Measurements from ENCODE around the gene TMEM86B. TPM values are rescaled to one million over a fixed set of nuclear protein-coding genes. Genes with fewer than 3 reads are reported as not detected.
A peak's percentile ranks its signal among the peaks of the same experiment; 100 is the strongest.

TMEM86B gene
- polyA plus RNA-seq, 4 donors, result 22.8 to 255 (median 72.6) TPM

DNA sequence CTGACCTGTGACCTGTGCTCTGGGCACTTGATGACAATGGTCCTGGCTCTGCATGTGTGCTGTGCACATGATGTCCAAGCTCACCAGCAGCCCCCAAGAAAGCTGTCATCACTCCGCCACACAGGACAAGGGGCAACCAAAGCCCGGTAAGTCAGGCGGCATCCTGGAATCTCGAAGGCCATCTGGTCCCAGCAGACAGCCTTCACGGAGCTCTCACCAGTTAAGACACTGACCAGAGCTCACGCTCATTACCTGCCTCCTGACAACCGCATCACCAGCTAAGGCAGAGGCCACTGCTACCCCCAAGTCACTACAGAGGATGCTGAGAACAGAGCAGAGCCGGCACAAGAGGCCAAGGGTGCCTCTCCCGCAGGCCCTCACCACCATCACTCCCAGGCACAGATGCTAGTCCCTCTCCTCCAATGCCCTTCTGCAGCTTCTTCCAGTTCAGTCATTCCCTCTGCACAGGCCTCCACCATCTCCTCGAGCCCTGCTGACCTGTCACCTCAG lies 19.7 kb upstream of the TMEM86B start:
- Histone ChIP-seq H3K27me3 (ENCODE audit: control insufficient read depth in 3 of 3, insufficient read depth in 3 of 3, low read length in 3 of 3) (no peaks in the 10 kb centered on the region), H3K4me1 (ENCODE audit: control insufficient read depth in 3 of 3, insufficient read depth in 2 of 3, low read depth in 1 of 3, low read length in 2 of 3) (peaks cover 0 to 17% (median 0%) of the 10 kb centered on the region in 3 donors), H3K36me3 (ENCODE audit: control insufficient read depth in 3 of 3, insufficient read depth in 2 of 3, low read depth in 1 of 3, low read length in 3 of 3) (peaks cover 6 to 91% (median 22%) of the 10 kb centered on the region in 3 donors), H3K4me3 (ENCODE audit: low read depth in 1 of 3, low read length in 3 of 3) (no peak overlapping the region), H3K27ac (ENCODE audit: low read depth in 1 of 3, low read length in 2 of 3) (peak overlapping the region in 2 of 3 donors; percentile 29 to 62), H3K9me3 (ENCODE audit: control insufficient read depth in 2 of 2, insufficient read depth in 1 of 2, low read depth in 1 of 2, low read length in 1 of 2) (no peaks in the 10 kb centered on the region)
- DNase-seq, result no peak
- WGBS, 3 donors, result 67 to 74% (median 72%) methylated on average over 10 of the region's 10 CpGs
- FAIRE-seq, result no peak

- peak overlapping the region in 2 of 3 donors; percentile 29 to 62 for H3K27ac ChIP-seq (ENCODE audit: low read depth in 1 of 3, low read length in 2 of 3)
- H3K36me3 ChIP-seq (ENCODE audit: control insufficient read depth in 3 of 3, insufficient read depth in 2 of 3, low read depth in 1 of 3, low read length in 3 of 3), result peaks cover 8 to 88% (median 24%) of the 10 kb centered on the region in 3 donors
- WGBS, 3 donors, result 31 to 39% (median 33%) methylated on average over 8 to 10 of the region's 10 CpGs
- H3K9me3 ChIP-seq (ENCODE audit: control insufficient read depth in 2 of 2, insufficient read depth in 1 of 2, low read depth in 1 of 2, low read length in 1 of 2), result no peaks in the 10 kb centered on the region
- no peaks in the 10 kb centered on the region for H3K27me3 ChIP-seq (ENCODE audit: control insufficient read depth in 3 of 3, insufficient read depth in 3 of 3, low read length in 3 of 3)
- FAIRE-seq (no peak), DNase-seq (peak; percentile 63 to 64)
- H3K4me1 ChIP-seq (ENCODE audit: control insufficient read depth in 3 of 3, insufficient read depth in 2 of 3, low read depth in 1 of 3, low read length in 2 of 3), result peaks cover 0 to 17% (median 0%) of the 10 kb centered on the region in 3 donors
- H3K4me3 ChIP-seq (ENCODE audit: low read depth in 1 of 3, low read length in 3 of 3), result no peak overlapping the region
Observed at GRCh38 chr19:55247621-55248099, 19.1 kb upstream of the TMEM86B start.

DNA sequence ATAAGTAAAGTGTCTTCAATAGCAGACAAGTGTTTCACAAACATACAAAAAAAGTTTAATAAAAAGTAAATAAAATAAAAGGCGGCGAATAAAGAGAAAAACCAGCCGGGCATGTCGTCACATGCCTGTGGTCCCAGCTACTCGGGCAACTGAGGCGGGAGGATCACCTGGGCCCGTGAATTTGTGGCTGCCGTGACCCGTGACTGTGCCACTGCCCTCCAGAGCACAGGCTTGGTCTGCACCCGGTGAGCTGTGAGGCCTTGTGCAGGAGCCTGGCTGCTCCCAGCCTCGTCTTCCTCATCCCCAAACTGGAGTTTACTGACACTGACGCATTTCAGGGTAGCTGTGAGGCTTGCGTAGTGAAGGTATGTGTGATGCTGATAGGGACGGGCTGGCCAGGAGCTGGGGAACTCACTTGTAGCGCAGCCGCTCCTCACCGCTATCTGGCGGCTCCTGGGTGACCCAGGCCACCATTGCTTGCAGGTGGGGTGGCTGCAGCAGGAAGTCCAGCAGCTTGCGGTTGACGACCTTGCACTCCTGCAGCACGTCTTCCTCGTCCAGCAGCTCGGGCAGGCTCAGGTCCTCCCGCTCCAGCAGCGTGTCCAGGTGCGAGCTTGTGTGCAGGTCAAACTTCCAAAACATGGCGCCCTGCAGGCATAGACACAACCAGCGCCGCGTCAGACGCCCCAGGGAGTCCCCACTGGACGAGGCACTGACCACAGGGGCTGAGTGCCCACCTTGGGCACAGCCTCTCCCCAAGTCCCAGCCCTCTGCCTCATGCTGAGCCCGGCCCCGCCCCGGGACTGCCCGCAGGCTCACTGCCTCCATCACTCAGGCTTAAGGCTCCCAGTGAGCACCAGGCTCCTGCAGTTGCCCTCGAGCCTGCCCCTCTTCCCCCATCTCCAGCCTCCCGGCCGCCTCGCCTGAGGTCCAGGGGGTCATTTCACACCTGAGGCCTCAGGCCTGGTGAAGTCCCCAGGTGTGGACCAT lies 18.2 kb upstream of the TMEM86B start:
- no peaks in the 10 kb centered on the region for H3K27me3 ChIP-seq (ENCODE audit: control insufficient read depth in 3 of 3, insufficient read depth in 3 of 3, low read length in 3 of 3)
- 89 to 92% (median 91%) methylated on average over 40 of the region's 40 CpGs for WGBS, 3 donors
- no peaks in the 10 kb centered on the region for H3K9me3 ChIP-seq (ENCODE audit: control insufficient read depth in 2 of 2, insufficient read depth in 1 of 2, low read depth in 1 of 2, low read length in 1 of 2)
- DNase-seq (no peak), FAIRE-seq (no peak)
- H3K36me3 ChIP-seq (ENCODE audit: control insufficient read depth in 3 of 3, insufficient read depth in 2 of 3, low read depth in 1 of 3, low read length in 3 of 3), result peaks cover 10 to 94% (median 33%) of the 10 kb centered on the region in 3 donors
- no peak overlapping the region for H3K4me3 ChIP-seq (ENCODE audit: low read depth in 1 of 3, low read length in 3 of 3)
- H3K27ac ChIP-seq (ENCODE audit: low read depth in 1 of 3, low read length in 2 of 3), result peak overlapping the region in 1 of 3 donors; percentile 45
- peaks cover 0 to 14% (median 0%) of the 10 kb centered on the region in 3 donors for H3K4me1 ChIP-seq (ENCODE audit: control insufficient read depth in 3 of 3, insufficient read depth in 2 of 3, low read depth in 1 of 3, low read length in 2 of 3)

DNA sequence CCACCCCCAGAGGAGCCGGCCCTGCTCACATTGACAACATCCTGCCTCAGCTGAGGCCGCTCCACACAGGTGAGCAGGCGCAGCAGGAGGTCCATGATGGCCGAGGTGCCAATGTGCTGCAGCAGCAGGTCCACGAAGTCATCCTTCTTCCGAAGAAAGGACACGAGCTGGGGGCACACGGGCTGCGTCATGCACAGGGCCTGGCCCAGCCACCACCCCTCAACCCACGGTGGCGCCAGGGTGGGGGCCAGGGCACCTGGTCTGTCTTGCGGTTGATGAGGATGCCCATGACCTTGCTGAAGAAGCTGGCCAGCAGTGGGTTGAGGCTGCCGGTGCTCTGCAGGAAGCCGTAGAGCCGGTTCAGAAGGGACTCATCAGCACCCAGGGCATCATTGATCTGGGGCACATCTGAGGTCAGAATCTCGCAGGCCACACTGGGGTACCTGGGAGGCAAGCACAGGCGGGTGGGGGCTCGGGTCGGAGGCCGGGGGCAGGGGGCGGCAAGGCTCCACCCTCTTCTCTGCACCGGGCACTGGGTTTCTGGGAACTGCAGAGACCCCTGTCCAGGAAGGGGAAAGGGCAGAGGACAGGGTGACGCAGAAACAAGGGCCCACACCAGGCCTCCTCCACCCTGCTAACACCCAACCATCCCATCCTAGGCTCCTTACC lies 16.8 kb upstream of the TMEM86B start:
- Histone ChIP-seq H3K4me1 (ENCODE audit: control insufficient read depth in 3 of 3, insufficient read depth in 2 of 3, low read depth in 1 of 3, low read length in 2 of 3) (peaks cover 0 to 11% (median 0%) of the 10 kb centered on the region in 3 donors), H3K9me3 (ENCODE audit: control insufficient read depth in 2 of 2, insufficient read depth in 1 of 2, low read depth in 1 of 2, low read length in 1 of 2) (no peaks in the 10 kb centered on the region), H3K27me3 (ENCODE audit: control insufficient read depth in 3 of 3, insufficient read depth in 3 of 3, low read length in 3 of 3) (no peaks in the 10 kb centered on the region), H3K4me3 (ENCODE audit: low read depth in 1 of 3, low read length in 3 of 3) (no peak overlapping the region), H3K27ac (ENCODE audit: low read depth in 1 of 3, low read length in 2 of 3) (no peak overlapping the region), H3K36me3 (ENCODE audit: control insufficient read depth in 3 of 3, insufficient read depth in 2 of 3, low read depth in 1 of 3, low read length in 3 of 3) (peaks cover 10 to 93% (median 41%) of the 10 kb centered on the region in 3 donors)
- DNase-seq (no peak), FAIRE-seq (no peak)
- 93 to 96% (median 95%) methylated on average over 17 to 23 of the region's 23 CpGs for WGBS, 3 donors

- Histone ChIP-seq H3K27me3 (ENCODE audit: control insufficient read depth in 3 of 3, insufficient read depth in 3 of 3, low read length in 3 of 3) (no peaks in the 10 kb centered on the region), H3K36me3 (ENCODE audit: control insufficient read depth in 3 of 3, insufficient read depth in 2 of 3, low read depth in 1 of 3, low read length in 3 of 3) (peaks cover 13 to 95% (median 53%) of the 10 kb centered on the region in 3 donors), H3K9me3 (ENCODE audit: control insufficient read depth in 2 of 2, insufficient read depth in 1 of 2, low read depth in 1 of 2, low read length in 1 of 2) (no peaks in the 10 kb centered on the region), H3K27ac (ENCODE audit: low read depth in 1 of 3, low read length in 2 of 3) (no peak overlapping the region), H3K4me3 (ENCODE audit: low read depth in 1 of 3, low read length in 3 of 3) (no peak overlapping the region), H3K4me1 (ENCODE audit: control insufficient read depth in 3 of 3, insufficient read depth in 2 of 3, low read depth in 1 of 3, low read length in 2 of 3) (peaks cover 0 to 9% (median 0%) of the 10 kb centered on the region in 3 donors)
- 89 to 95% (median 90%) methylated on average over 12 of the region's 12 CpGs for WGBS, 3 donors
- FAIRE-seq, result no peak
- no peak for DNase-seq
Observed at GRCh38 chr19:55244004-55244680, 15.6 kb upstream of the TMEM86B start.

- Histone ChIP-seq H3K36me3 (ENCODE audit: control insufficient read depth in 3 of 3, insufficient read depth in 2 of 3, low read depth in 1 of 3, low read length in 3 of 3) (peaks cover 26 to 94% (median 57%) of the 10 kb centered on the region in 3 donors), H3K4me3 (ENCODE audit: low read depth in 1 of 3, low read length in 3 of 3) (no peak overlapping the region), H3K27ac (ENCODE audit: low read depth in 1 of 3, low read length in 2 of 3) (no peak overlapping the region), H3K27me3 (ENCODE audit: control insufficient read depth in 3 of 3, insufficient read depth in 3 of 3, low read length in 3 of 3) (no peaks in the 10 kb centered on the region), H3K9me3 (ENCODE audit: control insufficient read depth in 2 of 2, insufficient read depth in 1 of 2, low read depth in 1 of 2, low read length in 1 of 2) (no peaks in the 10 kb centered on the region), H3K4me1 (ENCODE audit: control insufficient read depth in 3 of 3, insufficient read depth in 2 of 3, low read depth in 1 of 3, low read length in 2 of 3) (peaks cover 0 to 3% (median 0%) of the 10 kb centered on the region in 3 donors)
- WGBS, 3 donors, result 85 to 91% (median 86%) methylated on average over 7 of the region's 7 CpGs
- no peak for FAIRE-seq
- DNase-seq, result no peak
Observed at GRCh38 chr19:55242517-55242916, 14.0 kb upstream of the TMEM86B start.

GRCh38 chr19:55241935-55242464 lies 13.4 kb upstream of the TMEM86B start:
- DNase-seq, result no peak
- H3K27ac ChIP-seq (ENCODE audit: low read depth in 1 of 3, low read length in 2 of 3), result no peak overlapping the region
- no peak overlapping the region for H3K4me3 ChIP-seq (ENCODE audit: low read depth in 1 of 3, low read length in 3 of 3)
- no peak for FAIRE-seq
- 92 to 95% (median 94%) methylated on average over 16 of the region's 16 CpGs for WGBS, 3 donors
- H3K4me1 ChIP-seq (ENCODE audit: control insufficient read depth in 3 of 3, insufficient read depth in 2 of 3, low read depth in 1 of 3, low read length in 2 of 3), result no peaks in the 10 kb centered on the region
- no peaks in the 10 kb centered on the region for H3K27me3 ChIP-seq (ENCODE audit: control insufficient read depth in 3 of 3, insufficient read depth in 3 of 3, low read length in 3 of 3)
- H3K9me3 ChIP-seq (ENCODE audit: control insufficient read depth in 2 of 2, insufficient read depth in 1 of 2, low read depth in 1 of 2, low read length in 1 of 2), result no peaks in the 10 kb centered on the region
- H3K36me3 ChIP-seq (ENCODE audit: control insufficient read depth in 3 of 3, insufficient read depth in 2 of 3, low read depth in 1 of 3, low read length in 3 of 3), result peaks cover 27 to 94% (median 62%) of the 10 kb centered on the region in 3 donors

Measured in small intestine (tissue), 7 donors.